ENCODE measurements around the gene ATP11A.
"Not testable (repeated sequence)": the region's sequence is repeated elsewhere in the genome, so short reads cannot be mapped to it uniquely, and the experiment has no call there.

Gene ATP11A

DNA sequence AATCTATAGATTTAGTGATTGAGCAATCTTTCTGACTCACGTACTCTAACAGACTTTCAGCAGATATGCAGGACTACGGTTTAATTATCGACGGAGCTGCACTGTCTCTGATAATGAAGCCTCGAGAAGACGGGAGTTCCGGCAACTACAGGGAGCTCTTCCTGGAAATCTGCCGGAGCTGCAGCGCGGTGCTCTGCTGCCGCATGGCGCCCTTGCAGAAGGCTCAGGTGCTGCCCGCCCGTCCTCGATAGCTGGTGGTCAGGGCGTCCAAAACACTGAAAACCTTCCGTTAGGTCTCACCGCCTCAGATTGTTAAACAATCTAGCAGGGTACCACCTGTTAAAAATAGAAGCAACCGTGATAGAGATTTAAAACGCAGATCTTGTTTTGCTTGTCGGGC is 166.0 kb downstream of the ATP11A start:
- Mint-ChIP-seq H3K4me3 (no peak overlapping the region), H3K36me3 (peaks cover 45 to 79% of the 10 kb centered on the region in 2 donors), H3K27me3 (no peaks in the 10 kb centered on the region), H3K27ac (no peak overlapping the region), H3K4me1 (peaks cover 10 to 14% of the 10 kb centered on the region in 2 donors), H3K9me3 (no peaks in the 10 kb centered on the region)
- ATAC-seq (replicated peaks) (no peak), DNase-seq (no peak)

DNA sequence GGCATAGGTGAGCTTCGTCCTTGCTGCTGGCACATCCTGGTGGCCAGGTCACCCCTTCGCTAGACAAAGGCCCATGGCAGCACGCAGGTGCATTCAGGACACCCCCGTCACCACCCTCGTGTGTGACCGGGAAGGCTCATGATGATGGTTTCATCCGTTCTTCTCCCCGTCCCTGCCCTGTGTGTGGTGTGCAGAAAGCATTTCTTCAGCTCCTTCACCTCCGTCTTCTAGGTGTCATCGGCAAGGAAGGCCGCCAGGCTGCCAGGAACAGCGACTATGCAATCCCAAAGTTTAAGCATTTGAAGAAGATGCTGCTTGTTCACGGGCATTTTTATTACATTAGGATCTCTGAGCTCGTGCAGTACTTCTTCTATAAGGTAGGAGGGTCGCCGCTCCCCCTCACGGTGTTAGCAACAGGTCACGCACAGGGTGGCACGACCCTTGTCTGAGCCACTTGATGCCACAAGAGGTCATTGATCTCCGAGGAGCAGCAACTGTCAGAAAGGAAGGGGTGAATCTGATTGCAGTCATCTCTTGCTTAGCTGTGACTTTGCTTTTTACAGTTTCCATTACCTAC is 168.2 kb downstream of the ATP11A start:
- no peak for ATAC-seq (replicated peaks)
- Mint-ChIP-seq H3K27ac (no peak overlapping the region), H3K36me3 (peaks cover 40 to 77% of the 10 kb centered on the region in 2 donors)

DNA sequence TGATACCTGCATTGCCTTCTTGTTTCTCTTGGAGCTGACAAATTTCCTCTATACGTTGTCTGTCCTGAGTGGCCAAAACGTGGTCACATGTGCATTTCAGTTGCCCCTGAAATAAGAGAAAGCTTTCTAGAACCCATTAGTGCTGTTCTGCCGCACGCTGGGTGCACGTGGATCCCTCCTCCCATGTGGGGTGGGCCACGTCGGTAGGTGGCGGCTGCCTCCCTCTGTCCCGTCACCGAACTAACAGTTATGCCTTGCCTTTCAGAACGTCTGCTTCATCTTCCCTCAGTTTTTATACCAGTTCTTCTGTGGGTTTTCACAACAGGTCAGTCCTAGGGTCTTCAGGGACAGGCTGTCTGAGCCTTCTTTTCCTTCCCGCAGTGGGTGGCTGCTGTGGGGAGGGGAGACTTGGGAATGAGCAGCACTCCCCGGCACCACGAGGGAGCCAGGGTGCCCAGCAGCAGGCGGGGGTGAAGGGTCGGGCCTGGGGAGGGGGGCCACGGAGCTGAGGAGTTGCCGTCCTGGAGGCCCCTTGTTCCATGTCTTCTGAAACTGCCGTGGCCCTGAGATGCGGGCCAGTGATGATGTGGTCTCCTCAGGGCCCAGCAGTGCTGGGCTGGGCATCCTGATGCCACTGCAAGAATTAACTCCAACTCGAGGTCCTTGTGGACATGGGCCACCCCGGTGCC is 169.4 kb downstream of the ATP11A start:
- Mint-ChIP-seq H3K4me1 (peaks cover 10 to 14% of the 10 kb centered on the region in 2 donors), H3K9me3 (no peaks in the 10 kb centered on the region), H3K4me3 (no peak overlapping the region), H3K36me3 (peaks cover 36 to 68% of the 10 kb centered on the region in 2 donors), H3K27me3 (no peaks in the 10 kb centered on the region), H3K27ac (no peak overlapping the region)
- no peak for DNase-seq
- no peak for ATAC-seq (replicated peaks)

More for the DNA sequence above, 168.2 kb downstream of the ATP11A start:
- H3K9me3 Mint-ChIP-seq, result no peaks in the 10 kb centered on the region
- DNase-seq, result no peak
- no peaks in the 10 kb centered on the region for H3K27me3 Mint-ChIP-seq
- peaks cover 10 to 14% of the 10 kb centered on the region in 2 donors for H3K4me1 Mint-ChIP-seq
- H3K4me3 Mint-ChIP-seq, result no peak overlapping the region

DNA sequence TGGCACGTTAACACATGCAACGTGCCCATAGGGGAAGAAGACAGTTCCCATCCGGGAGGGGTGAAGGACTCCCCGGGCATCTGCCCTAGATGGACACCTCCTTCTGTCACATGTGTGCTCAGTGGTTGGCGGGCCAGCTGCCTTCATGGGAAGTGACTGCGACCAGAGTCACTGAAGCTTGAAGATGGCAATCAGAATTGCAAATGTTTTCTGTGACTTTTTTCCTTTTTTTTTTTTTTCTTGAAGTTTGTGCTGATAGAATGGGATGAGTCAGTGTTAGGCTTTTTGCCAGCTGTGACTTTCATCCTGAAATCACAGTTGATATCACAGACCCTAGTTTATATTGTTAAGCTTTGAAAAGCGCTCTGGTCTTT is 170.0 kb downstream of the ATP11A start:
- no peak overlapping the region for H3K4me3 Mint-ChIP-seq
- ATAC-seq (replicated peaks), result peak; percentile 88 to 89

DNA sequence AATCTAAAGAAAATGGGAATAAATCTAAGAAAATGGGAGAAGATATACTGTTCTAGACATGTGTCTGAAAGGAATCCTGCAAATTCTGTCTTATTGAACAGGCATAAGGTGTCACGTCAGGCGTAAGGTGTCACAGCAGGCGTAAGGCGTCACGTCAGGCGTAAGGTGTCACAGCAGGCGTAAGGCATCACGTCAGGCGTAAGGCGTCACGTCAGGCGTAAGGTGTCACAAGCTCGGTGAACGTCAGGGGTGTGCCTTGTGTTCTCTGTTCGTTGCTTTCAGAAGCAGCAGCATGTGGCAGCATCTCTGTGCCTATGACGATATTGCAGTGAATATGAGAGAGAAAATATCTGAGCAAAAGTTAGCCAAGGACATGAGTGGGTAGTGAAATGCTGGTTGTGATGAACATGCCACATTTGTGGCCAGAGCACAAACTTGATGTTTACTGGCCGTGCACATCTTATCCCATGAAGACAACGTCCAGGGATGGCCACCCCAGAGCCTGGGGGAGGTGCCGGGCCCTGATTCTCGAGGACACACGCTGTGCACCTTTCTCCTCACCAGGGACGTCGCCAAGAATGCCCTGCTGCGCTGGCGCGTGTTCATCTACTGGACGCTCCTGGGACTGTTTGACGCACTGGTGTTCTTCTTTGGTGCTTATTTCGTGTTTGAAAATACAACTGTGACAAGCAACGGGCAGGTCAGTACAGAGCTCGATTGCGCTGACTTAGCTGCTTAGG is 172.2 kb downstream of the ATP11A start:
- ATAC-seq (replicated peaks) (no peak), DNase-seq (no peak)
- no peak overlapping the region for H3K27ac Mint-ChIP-seq
- H3K9me3 Mint-ChIP-seq, result no peaks in the 10 kb centered on the region
- H3K27me3 Mint-ChIP-seq, result no peaks in the 10 kb centered on the region
- peaks cover 10 to 14% of the 10 kb centered on the region in 2 donors for H3K4me1 Mint-ChIP-seq
- no peak overlapping the region for H3K4me3 Mint-ChIP-seq
- H3K36me3 Mint-ChIP-seq, result peaks cover 37 to 60% of the 10 kb centered on the region in 2 donors

More for the DNA sequence above, 170.0 kb downstream of the ATP11A start:
- Mint-ChIP-seq H3K27me3 (no peaks in the 10 kb centered on the region), H3K27ac (no peak overlapping the region), H3K36me3 (peaks cover 35 to 63% of the 10 kb centered on the region in 2 donors), H3K9me3 (no peaks in the 10 kb centered on the region), H3K4me1 (peaks cover 10 to 14% of the 10 kb centered on the region in 2 donors)
- DNase-seq, result peak; percentile 15

DNA sequence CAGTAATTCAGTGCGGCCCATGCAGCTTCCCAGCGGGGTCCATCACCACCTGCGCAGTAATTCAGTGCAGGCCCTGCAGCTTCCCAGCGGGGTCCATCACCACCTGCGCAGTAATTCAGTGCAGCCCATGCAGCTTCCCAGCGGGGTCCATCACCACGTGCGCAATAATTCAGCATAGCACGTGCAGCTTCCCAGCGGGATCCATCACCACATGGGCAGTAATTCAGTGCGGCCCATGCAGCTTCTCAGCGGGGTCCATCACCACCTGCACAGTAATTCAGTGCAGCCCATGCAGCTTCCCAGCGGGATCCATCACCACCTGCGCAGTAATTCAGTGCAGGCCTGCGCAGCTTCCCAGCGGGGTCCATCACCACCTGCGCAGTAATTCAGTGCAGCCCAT is 173.5 kb downstream of the ATP11A start:
- not testable (repeated sequence) for H3K27me3 Mint-ChIP-seq; H3K9me3 Mint-ChIP-seq; DNase-seq; H3K4me3 Mint-ChIP-seq; ATAC-seq (replicated peaks); H3K27ac Mint-ChIP-seq
- Mint-ChIP-seq H3K36me3 (peaks cover 42 to 68% of the 10 kb centered on the region in 2 donors), H3K4me1 (peaks cover 10 to 14% of the 10 kb centered on the region in 2 donors)

DNA sequence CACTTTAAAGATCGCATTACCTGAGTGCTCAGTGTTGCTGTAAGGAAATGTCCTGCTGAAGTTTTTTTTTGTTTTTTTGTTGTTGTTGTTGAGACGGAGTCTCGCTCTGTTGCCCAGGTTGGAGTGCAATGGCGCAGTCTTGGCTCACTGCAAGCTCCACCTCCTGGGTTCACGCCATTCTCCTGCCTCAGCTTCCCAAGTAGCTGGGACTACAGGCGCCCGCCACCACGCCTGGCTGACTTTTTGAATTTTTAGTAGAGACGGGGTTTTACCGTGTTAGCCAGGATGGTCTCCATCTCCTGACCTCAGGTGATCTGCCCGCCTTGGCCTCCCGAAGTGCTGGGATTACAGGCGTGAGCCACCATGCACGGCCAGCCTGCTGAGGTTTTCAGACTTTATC is 175.6 kb downstream of the ATP11A start:
- H3K4me1 Mint-ChIP-seq; H3K4me3 Mint-ChIP-seq; H3K27me3 Mint-ChIP-seq; H3K27ac Mint-ChIP-seq; H3K9me3 Mint-ChIP-seq; DNase-seq; ATAC-seq (replicated peaks): not testable (repeated sequence)
- H3K36me3 Mint-ChIP-seq, result peaks cover 41 to 57% of the 10 kb centered on the region in 2 donors

DNA sequence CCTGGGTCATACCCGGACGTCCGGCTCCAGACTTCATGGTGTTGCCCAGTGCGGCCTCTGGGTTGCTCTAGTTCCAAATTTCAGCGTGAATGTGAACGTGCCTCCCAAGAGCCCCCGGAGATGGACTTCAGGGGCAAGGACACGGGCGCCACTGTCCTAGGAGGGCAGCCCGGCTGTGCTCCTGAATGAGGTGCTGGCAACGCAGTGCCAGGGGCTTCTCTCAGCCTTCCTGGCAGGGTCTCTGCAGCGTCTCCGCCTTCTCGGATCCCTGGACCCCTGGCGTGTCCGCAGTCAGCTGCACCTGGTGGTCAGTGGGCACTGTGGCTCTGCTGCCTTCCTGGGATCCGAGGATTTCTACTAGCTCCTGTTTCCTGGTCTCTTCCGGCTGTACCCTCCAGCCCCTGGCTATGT is 177.5 kb downstream of the ATP11A start:
- H3K9me3 Mint-ChIP-seq, result no peaks in the 10 kb centered on the region
- no peak overlapping the region for H3K4me3 Mint-ChIP-seq
- H3K27me3 Mint-ChIP-seq, result no peaks in the 10 kb centered on the region
- no peak overlapping the region for H3K27ac Mint-ChIP-seq
- peaks cover 31 to 48% of the 10 kb centered on the region in 2 donors for H3K36me3 Mint-ChIP-seq
- H3K4me1 Mint-ChIP-seq, result peaks cover 4 to 18% of the 10 kb centered on the region in 2 donors
- DNase-seq (no peak), ATAC-seq (replicated peaks) (no peak)

DNA sequence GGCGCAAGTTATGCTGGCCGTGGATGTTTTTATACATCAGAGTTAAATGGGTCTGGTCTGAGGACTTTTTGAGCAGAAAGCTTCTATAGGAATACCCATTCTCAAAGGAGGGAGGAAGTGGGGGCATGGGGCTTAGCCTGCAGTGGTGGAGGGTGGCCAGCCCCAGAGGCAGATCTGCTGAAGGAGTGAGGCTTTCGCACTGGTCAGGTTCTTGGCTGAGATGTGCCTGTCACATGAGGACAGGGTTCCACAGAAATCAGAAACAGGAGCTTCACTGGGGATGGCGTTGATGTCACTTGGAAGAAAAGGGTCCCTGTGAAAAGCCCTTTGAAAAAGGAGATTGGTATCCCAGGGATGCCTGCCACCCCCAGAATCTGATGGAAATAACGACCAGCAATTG is 178.5 kb downstream of the ATP11A start:
- H3K4me1 Mint-ChIP-seq, result peaks cover 12 to 28% of the 10 kb centered on the region in 2 donors
- no peak for ATAC-seq (replicated peaks)
- no peak overlapping the region for H3K4me3 Mint-ChIP-seq
- H3K9me3 Mint-ChIP-seq, result no peaks in the 10 kb centered on the region
- H3K27ac Mint-ChIP-seq, result peak overlapping the region; percentile 68
- no peak for DNase-seq
- H3K27me3 Mint-ChIP-seq, result no peaks in the 10 kb centered on the region
- H3K36me3 Mint-ChIP-seq, result peaks cover 31 to 45% of the 10 kb centered on the region in 2 donors

DNA sequence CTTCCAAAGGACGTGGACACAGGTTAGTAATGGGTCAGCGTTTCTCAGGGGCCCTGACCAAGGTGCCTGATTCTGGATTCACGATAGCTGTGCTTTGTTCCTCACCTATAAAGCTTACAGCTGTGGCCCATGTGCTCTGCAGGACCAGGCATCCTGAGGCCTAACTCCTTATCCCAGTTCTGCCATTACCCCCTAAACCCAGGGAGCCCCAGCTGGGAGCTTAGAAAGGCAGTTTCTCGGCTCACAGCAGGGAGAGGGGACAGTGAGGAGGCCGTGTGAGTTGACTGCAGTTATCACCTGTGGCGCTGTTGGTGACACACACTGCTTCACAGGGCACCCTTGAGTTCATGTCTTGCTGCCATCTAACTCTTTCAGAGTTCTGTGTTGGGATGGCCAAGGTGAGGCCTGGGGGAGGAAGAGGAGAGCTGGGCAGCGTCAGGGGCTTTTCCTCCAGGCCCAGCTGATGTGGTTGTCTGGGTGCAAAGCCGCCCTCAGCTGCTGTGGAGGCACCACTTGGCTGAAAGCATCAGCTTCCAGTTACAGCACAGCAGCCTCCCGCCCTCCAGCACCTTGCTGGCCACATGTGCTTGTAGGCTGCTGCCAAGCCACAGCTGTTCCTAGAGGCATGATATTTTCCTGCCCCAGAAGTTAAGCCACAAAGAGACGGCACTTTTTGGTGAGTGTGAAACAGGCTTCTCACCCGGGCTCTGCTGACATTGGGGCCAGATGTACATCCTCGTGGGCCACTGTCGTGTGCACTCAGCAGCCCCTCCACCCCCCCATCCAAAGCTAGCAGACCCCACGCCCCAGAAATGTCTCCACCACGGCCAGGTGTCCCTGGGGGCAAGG is 179.6 kb downstream of the ATP11A start:
- DNase-seq, result no peak
- peaks cover 31 to 45% of the 10 kb centered on the region in 2 donors for H3K36me3 Mint-ChIP-seq
- no peak overlapping the region for H3K4me3 Mint-ChIP-seq
- no peak for ATAC-seq (replicated peaks)
- H3K27me3 Mint-ChIP-seq, result no peaks in the 10 kb centered on the region
- no peak overlapping the region for H3K27ac Mint-ChIP-seq
- peaks cover 19 to 39% of the 10 kb centered on the region in 2 donors for H3K4me1 Mint-ChIP-seq
- no peaks in the 10 kb centered on the region for H3K9me3 Mint-ChIP-seq

DNA sequence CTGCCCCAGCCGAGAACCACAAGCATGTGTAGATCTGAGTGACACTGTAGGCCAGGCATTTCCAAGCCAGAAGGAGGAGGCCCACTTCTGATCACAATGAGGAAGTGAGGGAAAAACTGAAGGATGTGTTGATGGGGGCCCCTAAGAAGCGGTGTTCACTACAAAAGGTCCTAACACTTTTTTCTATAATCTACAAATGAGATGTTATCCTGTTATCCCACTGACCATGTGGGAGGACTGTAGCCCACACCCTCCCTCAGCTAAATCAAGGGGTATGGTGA is 180.2 kb downstream of the ATP11A start:
- H3K4me3 Mint-ChIP-seq, result no peak overlapping the region
- peaks cover 20 to 44% of the 10 kb centered on the region in 2 donors for H3K4me1 Mint-ChIP-seq
- no peaks in the 10 kb centered on the region for H3K9me3 Mint-ChIP-seq
- no peak overlapping the region for H3K27ac Mint-ChIP-seq
- DNase-seq (no peak), ATAC-seq (replicated peaks) (no peak)
- H3K27me3 Mint-ChIP-seq, result no peaks in the 10 kb centered on the region
- peaks cover 31 to 45% of the 10 kb centered on the region in 2 donors for H3K36me3 Mint-ChIP-seq

DNA sequence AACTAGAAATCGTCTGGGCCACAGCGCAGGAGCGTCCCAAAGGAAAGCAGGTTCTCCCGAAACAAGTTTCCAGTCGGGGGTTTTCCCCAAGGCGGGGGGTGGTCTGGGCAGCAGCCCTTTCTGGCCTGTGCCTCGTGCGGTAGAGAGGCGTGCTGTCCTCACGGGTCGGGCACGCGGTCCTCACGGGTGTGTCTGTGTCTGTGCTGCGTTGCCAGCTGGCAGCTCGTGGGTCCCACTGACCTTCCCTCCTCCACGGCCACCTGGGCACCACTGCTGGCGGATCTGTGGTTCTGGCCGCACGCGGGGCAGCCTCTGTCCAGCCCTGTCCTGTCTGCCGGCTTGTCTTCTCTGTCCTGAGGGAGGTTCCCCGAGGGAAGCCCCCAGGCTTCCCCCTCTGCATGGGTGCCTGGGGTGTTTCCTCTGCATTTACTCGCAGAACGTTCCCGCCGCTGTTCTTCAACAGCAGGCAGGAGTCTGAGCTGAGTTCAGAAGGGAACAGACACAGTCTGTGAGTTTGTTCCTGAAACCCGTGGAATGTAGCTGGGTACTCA is 181.0 kb downstream of the ATP11A start:
- no peak for ATAC-seq (replicated peaks)
- Mint-ChIP-seq H3K27ac (peak overlapping the region; percentile 56), H3K27me3 (no peaks in the 10 kb centered on the region), H3K36me3 (peaks cover 37 to 50% of the 10 kb centered on the region in 2 donors), H3K4me1 (peaks cover 25 to 50% of the 10 kb centered on the region in 2 donors), H3K4me3 (no peak overlapping the region), H3K9me3 (no peaks in the 10 kb centered on the region)
- no peak for DNase-seq

DNA sequence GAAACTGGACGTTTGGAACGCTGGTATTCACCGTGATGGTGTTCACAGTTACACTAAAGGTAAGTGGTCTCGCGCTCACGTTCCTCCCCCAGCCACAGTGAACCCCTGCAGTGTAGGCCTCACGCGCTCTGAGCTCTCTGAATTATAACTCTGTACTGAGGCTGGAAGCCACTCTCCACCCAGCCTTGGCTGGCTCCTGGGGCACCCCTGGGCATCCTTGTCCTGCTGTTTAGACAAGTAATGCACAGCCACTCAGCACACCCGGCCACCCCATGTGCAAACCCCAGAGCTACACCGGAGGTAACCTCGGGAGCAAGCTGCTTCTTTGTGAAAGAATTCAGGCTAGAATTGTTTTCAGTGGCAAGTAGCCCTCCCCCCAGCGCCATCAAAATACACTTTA is 181.9 kb downstream of the ATP11A start:
- Mint-ChIP-seq H3K9me3 (no peaks in the 10 kb centered on the region), H3K36me3 (peaks cover 35 to 47% of the 10 kb centered on the region in 2 donors), H3K27me3 (no peaks in the 10 kb centered on the region), H3K4me3 (no peak overlapping the region), H3K27ac (no peak overlapping the region), H3K4me1 (peaks cover 25 to 50% of the 10 kb centered on the region in 2 donors)
- ATAC-seq (replicated peaks) (no peak), DNase-seq (no peak)
